ENCODE measurements around the gene TALDO1. TPM values are rescaled to one million over a fixed set of nuclear protein-coding genes. Genes with fewer than 3 reads are reported as not detected.

Gene TALDO1
- total RNA-seq, 1 donor from 2014 or later = 182 TPM

DNA sequence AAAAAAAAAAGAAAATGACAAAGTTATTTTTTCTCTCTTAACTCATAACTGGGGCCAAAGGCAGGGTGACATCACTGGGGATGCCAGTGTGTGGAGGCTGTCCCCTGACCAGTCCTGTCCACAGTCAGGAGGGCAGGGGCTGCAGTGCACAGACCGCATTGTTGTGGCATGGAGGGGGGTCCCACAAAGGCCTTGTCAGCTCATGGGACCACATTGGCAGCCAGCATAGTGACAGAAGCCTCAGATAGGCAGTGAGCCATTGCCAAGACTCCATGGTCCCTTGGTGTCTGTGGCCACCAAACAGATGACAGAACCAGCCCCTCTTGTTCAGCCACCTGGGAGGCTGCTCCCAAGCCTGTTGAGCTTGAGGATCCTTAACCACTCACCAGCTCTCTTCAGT lies 47.5 kb upstream of the TALDO1 start:
- Mint-ChIP-seq H3K4me1 (ENCODE audit: low read depth, unreplicated experiment) (peaks cover 17% of the 10 kb centered on the region), H3K9me3 (ENCODE audit: unreplicated experiment) (peaks cover 5% of the 10 kb centered on the region), H3K36me3 (ENCODE audit: unreplicated experiment) (no peaks in the 10 kb centered on the region), H3K27me3 (ENCODE audit: unreplicated experiment) (peaks cover 12% of the 10 kb centered on the region), H3K4me3 (ENCODE audit: unreplicated experiment) (no peak overlapping the region), H3K27ac (ENCODE audit: unreplicated experiment) (no peak overlapping the region)
- TF ChIP-seq, protein P1, sequence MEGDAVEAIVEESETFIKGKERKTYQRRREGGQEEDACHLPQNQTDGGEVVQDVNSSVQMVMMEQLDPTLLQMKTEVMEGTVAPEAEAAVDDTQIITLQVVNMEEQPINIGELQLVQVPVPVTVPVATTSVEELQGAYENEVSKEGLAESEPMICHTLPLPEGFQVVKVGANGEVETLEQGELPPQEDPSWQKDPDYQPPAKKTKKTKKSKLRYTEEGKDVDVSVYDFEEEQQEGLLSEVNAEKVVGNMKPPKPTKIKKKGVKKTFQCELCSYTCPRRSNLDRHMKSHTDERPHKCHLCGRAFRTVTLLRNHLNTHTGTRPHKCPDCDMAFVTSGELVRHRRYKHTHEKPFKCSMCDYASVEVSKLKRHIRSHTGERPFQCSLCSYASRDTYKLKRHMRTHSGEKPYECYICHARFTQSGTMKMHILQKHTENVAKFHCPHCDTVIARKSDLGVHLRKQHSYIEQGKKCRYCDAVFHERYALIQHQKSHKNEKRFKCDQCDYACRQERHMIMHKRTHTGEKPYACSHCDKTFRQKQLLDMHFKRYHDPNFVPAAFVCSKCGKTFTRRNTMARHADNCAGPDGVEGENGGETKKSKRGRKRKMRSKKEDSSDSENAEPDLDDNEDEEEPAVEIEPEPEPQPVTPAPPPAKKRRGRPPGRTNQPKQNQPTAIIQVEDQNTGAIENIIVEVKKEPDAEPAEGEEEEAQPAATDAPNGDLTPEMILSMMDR (IDR thresholded peaks at IDR 0.05; ENCODE audit: partially characterized antibody, unreplicated experiment) = no peak
- DNase-seq = no peak

DNA sequence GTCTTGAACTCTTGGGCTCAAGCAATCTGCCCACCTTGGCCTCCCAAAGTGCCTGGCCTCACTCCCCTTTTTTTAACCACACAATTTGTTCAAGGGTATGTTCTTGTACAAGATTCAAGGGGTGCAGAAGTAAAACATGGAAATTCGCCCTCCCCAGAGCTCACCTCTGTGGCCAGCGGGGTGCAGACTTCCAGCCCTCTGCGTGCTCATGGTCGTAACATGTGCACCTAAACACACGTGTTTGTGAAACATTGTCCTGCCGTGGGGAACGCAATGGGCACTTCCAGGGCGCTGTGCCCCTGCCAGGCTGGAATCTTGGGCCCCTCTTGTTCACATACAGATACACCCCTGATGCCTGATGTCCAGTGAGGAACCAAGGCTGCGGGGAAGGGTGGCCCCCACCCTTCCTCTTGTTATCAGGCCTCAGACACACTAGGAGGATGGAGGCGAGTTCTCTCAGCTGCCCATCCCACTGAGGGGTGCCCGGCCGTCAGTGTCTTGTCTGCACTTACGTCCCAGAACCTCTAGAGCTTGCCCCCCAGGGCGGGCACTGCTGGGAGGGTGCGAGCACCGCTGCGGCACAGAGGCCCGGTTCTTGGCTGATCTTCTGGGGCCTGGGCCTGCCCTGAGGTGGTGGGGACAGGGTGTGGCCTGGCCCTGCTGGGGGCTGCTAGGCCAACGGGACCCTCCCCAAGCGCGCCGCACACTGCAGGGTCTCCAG lies 45.4 kb upstream of the TALDO1 start:
- no peak for DNase-seq
- Mint-ChIP-seq H3K36me3 (ENCODE audit: unreplicated experiment) (no peaks in the 10 kb centered on the region), H3K4me3 (ENCODE audit: unreplicated experiment) (no peak overlapping the region), H3K27ac (ENCODE audit: unreplicated experiment) (no peak overlapping the region), H3K27me3 (ENCODE audit: unreplicated experiment) (peaks cover 12% of the 10 kb centered on the region), H3K4me1 (ENCODE audit: low read depth, unreplicated experiment) (peaks cover 17% of the 10 kb centered on the region), H3K9me3 (ENCODE audit: unreplicated experiment) (peaks cover 5% of the 10 kb centered on the region)
- TF ChIP-seq, protein P1 (IDR thresholded peaks at IDR 0.05; ENCODE audit: partially characterized antibody, unreplicated experiment) = no peak

DNA sequence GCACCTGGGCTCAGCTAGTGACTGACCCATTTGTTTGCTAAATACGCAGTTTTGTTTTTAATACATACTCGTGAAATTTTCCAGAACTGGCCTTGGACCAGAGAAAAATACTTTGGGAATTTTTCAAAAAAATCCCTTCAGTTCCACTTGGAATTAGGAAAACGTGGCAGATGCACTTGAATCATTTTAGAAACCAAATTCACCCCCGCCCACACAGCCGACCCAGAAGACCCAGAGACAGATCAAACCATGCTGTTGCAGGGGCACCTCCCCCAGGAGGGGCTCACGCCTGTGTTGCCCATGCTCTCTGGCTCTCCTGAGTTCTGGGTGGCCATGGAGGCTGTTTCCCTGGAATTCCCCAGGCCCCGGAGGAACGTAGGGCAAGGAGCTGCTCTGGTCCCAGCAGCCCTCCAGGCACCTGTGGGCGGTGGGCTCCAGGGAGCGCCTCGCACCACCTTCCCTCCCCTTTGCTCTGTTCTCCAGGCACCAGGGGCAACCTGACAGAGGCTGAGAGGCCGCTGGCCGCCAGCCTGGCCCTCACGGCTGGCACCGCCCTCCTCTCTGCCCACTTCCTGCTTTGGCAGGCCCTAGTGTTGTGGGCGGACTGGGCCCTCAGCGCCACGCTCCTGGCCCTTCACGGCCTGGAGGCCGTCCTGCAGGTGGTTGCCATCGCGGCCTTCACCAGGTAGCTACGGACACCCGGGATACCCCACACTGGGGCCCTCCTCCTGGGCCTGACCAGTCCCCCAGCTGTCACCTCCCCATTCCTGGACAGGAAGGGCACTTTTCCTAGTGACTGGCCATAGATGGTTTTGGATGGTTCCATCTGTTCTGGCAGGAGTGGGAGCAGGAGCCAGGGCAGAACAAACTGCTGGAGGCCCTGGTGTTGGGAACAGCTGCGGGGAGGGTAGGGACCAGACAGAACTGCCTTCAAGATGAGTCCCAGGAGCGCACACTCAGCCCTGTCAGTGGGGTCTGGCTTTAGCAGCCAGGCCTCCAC lies 44.5 kb upstream of the TALDO1 start:
- H3K27me3 Mint-ChIP-seq (ENCODE audit: unreplicated experiment) = peaks cover 16% of the 10 kb centered on the region
- no peak overlapping the region for H3K27ac Mint-ChIP-seq (ENCODE audit: unreplicated experiment)

DNA sequence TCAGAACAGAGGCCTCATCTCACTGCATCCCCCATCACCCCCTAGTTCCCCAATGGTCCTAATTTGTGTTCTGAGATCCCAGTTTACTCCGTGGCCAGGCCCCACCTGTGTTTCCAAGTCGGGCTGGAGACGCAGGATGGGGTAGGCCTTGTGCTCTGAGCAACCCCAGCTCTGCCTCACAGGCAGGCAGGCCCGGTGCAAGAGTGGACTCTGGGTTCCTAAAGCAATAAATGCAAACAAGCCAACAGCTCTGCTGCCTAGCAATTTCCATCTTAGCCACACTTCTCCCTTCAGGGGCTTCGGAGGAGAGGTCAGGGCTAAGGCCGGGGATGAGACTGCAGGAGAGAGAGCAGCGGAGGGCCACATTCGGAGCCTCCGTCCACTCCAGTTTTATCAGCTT lies 43.8 kb upstream of the TALDO1 start:
- H3K9me3 Mint-ChIP-seq (ENCODE audit: unreplicated experiment) = peaks cover 6% of the 10 kb centered on the region
- DNase-seq = no peak
- no peaks in the 10 kb centered on the region for H3K36me3 Mint-ChIP-seq (ENCODE audit: unreplicated experiment)
- peaks cover 3% of the 10 kb centered on the region for H3K4me1 Mint-ChIP-seq (ENCODE audit: low read depth, unreplicated experiment)
- TF ChIP-seq, protein P1 (IDR thresholded peaks at IDR 0.05; ENCODE audit: partially characterized antibody, unreplicated experiment) = no peak
- H3K27ac Mint-ChIP-seq (ENCODE audit: unreplicated experiment) = no peak overlapping the region
- peaks cover 12% of the 10 kb centered on the region for H3K27me3 Mint-ChIP-seq (ENCODE audit: unreplicated experiment)
- no peak overlapping the region for H3K4me3 Mint-ChIP-seq (ENCODE audit: unreplicated experiment)

More for the DNA sequence above, 44.5 kb upstream of the TALDO1 start:
- peaks cover 6% of the 10 kb centered on the region for H3K9me3 Mint-ChIP-seq (ENCODE audit: unreplicated experiment)
- TF ChIP-seq, protein P1 (IDR thresholded peaks at IDR 0.05; ENCODE audit: partially characterized antibody, unreplicated experiment) = no peak
- H3K4me1 Mint-ChIP-seq (ENCODE audit: low read depth, unreplicated experiment) = peaks cover 10% of the 10 kb centered on the region
- DNase-seq = no peak
- H3K4me3 Mint-ChIP-seq (ENCODE audit: unreplicated experiment) = no peak overlapping the region
- H3K36me3 Mint-ChIP-seq (ENCODE audit: unreplicated experiment) = no peaks in the 10 kb centered on the region

All from glutamatergic neuron (in vitro differentiated cells).